RPMI7951 (cell line): ENCODE measurements around the gene ARHGEF4. TPM values are rescaled to one million over a fixed set of nuclear protein-coding genes. Genes with fewer than 3 reads are reported as not detected.
A peak's percentile ranks its signal among the peaks of the same experiment; 100 is the strongest.

Source experiments
- DNase-seq: peaks from one replicate; pipeline ENCODE4 v3.0.0-alpha.2; 2012; ENCODE audit warnings: low read depth
- total RNA-seq: library from RNA; depleted of rRNA; stranded (reverse); fragments of >200 nt; shearing (Covaris generic); gene quantifications from 2 replicates; pipeline ENCODE4 v1.2.3, GENCODE V29; 2014; rRNA removed

Gene ARHGEF4
- 2.2 and 2.5 TPM in 2 replicates for total RNA-seq

GRCh38 chr2:130836501-130837174, at the start of gene ARHGEF4:
Gene ARHGEF4, plus strand, starts transcription at chr2:130836914. Its CDS starts 40 bp downstream, at chr2:130836954.
- peak; percentile 42 for DNase-seq

DNA sequence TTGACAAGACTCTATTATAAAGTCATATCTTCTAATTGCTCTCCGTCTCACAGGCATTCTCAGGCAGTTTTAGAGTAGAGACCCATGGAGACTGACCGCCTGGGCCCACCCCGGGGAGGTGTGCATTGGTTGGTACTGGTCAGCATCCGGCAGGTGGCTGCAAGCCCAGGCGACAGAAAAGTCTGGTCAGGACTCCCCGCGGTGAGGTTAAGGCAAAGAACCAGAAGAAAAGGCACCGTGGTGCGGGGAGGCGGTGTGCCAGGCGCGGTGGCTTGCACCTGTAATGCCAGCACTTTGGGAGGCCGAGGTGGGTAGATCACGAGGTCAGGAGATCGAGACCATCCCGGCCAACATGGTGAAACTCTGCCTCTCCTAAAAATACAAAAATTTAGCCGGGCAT, 48.9 kb upstream of the ARHGEF4 start:
- DNase-seq, result no peak

- no peak for DNase-seq
Measured at GRCh38 chr2:130790312-130790711, 46.4 kb upstream of the ARHGEF4 start.

- no peak for DNase-seq
Measured at GRCh38 chr2:130790804-130791616, 45.7 kb upstream of the ARHGEF4 start.

DNA sequence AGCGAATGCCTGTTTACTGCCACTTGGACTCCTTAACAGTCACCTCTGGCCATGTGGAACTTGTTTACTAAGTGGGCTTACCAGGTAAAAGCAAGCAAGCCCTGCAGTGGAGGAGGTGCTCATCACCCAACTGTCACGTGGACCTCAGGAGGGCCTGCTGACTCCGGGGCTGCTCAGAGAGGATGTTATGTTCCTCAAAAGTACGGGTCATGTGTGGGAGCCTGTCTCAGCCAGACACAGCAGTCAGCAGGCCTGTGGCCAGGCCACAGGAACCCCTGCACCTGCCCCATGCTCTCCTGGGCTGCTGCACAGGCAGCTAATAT, 45.1 kb upstream of the ARHGEF4 start:
- DNase-seq, result no peak

- DNase-seq, result peak; percentile 46
Measured at GRCh38 chr2:130795431-130795830, 41.3 kb upstream of the ARHGEF4 start.

GRCh38 chr2:130796290-130796689, 40.4 kb upstream of the ARHGEF4 start:
- peak; percentile 32 for DNase-seq

DNA sequence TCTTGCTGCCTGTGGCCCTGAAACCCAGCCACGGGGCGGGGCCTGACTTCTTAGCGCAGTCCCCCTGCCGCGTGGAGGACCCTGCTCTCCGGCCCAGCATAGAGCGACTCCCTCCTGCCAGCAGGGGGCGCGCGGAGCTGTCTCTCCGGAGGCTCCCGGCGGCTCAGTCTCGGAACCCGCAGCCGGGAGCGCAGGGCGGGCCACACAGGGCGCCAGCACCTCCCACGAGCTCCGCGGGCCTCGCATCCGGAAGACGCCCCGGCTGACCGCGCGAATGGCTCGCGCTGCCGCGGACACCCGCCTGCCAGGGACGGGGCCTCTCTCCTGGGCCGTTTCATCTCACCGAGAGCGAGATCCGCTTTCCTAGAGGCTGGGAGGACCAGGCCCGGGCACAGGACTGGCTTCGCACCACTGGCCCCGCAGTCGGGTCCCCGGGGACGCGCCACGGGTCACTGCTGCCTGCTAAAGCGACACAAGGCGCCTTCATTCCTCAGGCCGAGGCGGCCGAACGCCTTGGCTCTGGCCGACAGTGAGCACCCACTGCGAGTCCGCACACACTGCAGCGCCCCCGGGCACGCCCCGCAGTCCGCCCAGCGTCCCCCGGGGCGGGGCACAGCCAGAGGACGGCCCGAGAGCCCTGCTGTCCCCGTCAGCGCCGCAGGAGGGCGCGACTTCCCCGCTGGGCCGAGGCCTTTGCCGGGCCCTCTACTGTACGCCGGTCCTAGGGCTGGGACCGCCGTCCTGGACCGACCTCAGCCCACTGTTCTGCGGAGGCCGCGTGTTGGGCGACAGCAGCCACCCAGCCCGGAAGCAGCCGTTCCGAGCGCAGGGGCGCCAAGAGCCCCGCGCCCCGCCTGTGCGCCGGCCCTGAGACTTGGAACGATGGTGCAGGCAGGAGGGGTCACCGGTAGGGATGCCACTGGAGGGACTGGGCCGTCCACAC, 39.0 kb upstream of the ARHGEF4 start:
- DNase-seq, result peak; percentile 85

DNA sequence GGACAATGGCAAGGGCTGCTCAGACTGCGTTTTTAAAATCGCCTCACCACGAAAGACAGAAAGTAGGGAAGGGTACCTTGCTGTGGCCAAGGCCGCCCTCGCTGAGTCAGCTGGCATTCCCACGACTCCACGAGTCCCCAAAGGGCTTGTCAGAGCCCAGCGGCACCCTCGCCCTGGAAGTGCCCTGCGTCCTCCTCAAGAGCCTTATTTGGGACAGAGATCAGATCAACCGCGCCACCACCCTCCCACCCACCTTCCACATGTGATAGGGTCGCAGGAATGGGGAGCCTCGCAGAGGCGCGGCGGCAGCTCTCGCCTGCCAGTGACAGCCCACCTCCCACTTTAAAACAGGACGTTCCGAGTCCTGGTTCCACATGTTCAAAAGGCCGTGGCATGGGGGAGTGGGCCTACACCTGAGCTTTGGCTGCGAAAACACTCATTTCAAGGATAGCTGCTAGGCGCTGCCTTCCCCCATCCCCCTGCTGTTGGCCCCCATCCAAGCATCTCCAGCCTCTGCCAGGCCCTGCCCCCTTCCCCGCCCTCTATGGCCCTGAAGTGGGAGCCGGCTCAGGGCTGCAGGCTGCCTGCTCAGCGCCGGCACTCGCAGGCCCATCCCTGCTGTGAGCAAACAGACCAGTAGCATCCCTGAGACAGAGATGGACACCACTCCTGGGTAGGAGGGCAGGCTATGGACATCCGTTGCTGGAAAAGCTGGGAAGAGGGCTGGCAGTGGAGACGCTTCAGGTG, 38.1 kb upstream of the ARHGEF4 start:
- no peak for DNase-seq

- DNase-seq, result no peak
Measured at GRCh38 chr2:130799295-130799694, 37.4 kb upstream of the ARHGEF4 start.

DNA sequence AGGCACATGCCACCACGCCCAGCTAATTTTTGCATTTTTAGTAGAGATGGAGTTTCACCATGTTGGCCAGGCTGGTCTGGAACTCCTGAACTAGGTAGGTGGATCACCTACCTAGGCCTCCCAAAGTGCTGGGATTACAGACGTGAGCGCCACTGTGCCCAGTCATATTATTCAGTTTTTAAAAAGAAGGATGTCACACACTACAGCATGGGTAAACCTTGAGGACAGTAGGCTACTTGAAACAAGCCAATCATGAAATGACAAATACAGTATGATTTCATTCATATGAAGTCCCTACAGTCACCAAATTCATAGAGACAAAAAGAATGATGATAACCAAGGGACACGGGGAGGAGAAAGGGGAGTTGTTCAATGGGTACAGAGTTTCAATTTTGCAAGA, 31.1 kb upstream of the ARHGEF4 start:
- DNase-seq, result no peak

DNA sequence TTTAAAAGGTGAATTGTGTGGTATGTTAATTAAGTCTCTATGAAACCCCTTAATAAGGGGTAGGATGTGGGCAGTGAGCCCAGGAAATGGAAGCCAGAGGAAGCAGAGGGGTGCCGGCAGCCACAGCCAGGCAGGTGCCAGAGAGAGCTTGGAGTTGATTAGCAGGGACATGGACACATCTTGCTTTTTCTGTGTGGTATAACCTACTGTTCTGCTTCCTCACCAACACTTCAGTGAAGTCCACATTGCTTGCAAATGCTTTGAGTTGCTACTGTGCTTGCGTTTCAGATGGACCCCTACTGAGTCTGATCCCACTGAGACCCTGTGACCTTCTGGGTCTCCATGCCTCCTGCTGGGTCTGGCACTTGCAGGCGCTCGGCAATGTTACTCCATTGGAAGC, 30.3 kb upstream of the ARHGEF4 start:
- no peak for DNase-seq

GRCh38 chr2:130807659-130808385, 28.9 kb upstream of the ARHGEF4 start:
- peak; percentile 53 for DNase-seq

GRCh38 chr2:130808482-130809268, 28.0 kb upstream of the ARHGEF4 start:
- DNase-seq, result peak; percentile 88

- DNase-seq, result no peak
Measured at GRCh38 chr2:130810490-130810889, 26.2 kb upstream of the ARHGEF4 start.

DNA sequence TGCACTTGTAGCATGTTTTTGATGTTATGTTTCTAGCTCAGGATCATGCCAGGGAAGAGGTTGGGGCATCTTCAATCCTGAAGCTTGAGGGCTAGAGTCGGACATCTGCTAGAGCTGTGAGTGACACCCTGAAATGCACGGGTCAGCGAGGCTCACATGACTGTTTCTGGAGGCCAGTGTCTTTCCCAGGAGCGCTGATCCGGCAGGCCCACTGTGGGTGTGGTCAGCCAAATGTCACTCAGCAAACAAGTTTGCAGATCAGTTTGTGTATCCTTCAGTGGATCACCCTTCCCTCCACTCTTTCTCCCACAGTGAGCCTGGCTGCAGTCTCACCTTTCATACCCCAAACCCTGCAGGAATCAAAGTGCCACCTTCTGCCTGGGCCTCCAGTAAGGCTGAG, 23.0 kb upstream of the ARHGEF4 start:
- no peak for DNase-seq

DNA sequence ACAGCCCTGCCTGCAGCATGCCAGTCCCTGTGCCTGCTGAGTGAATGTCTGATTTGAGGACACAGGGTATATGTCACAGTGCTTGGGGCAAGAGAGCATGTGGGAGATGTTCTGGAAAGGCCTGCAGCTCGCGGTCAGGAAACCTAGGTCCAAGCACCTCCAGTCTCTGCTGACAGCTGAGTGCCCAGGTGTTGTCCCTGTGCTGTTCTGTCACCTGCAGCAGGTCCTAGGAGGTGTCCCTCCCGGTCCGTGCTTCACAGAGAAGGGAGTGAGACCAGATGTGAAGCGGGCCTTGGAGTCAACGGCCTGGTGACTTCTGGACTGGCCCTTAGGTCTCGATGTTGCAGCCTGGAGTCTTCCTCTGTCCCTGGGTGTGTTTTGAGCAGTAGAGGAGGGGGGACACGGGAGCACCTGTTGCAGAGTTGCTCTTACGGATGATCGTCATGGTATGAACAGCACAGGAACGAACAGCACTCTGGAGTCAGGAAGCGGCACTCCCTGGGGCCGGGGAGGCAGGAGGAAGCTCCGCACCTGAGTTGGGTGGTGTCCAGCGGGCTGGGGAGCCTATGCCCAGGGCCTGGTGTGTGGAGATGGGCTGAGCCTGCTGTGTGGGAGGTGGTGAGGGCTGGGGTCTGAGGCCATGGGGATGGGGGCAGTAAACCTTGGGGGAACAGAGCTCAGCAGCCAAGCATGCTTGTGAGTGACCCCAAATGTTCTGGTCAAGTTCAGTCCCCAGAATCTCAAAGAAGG, 21.6 kb upstream of the ARHGEF4 start:
- DNase-seq, result no peak

DNA sequence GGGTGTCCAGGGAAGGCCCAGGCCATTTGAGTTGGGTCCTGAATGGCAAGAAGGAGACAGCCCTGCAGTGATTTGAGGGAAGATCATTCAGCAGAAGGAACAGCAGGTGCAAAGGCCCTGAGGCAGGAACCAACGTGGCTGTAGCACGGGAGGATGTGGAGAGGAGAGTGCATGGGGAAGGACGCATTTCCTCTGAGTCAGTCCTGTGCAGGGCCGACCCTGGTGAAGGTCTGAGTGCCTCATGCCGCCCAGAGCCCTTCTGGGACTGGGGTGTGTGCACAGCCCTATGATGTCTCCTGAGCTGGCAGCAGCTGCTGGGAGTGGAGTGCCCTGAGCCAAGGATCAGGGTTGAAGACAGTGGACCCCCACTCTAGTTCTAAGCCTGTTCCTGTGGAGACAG, 17.9 kb upstream of the ARHGEF4 start:
- DNase-seq, result peak; percentile 59

DNA sequence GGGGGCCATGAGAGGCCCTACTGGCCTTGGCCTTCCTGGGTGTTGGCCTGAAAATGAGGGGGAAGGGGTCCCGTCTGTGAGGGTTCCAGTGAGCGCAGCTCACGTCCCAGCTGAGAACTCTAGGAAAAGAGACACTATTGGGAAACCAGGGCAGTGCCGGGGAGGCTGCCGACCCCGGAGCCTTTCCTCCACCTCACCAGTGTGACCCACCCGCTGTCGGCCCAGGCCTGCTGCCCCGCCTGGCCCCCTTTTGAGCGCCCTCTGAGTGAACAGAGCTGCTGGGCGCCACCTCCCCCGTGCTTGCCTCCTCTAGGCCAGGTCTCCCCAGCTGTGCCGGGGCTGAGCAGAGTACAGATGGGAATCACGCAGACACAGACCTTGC, 17.5 kb upstream of the ARHGEF4 start:
- no peak for DNase-seq
